GM10266 (cell line): Measurements from ENCODE around the gene CACNA2D3.

Source experiments
- DNase-seq: peaks from one replicate; pipeline ENCODE4 v3.0.0; 2012; ENCODE audit errors: extremely low spot score
- TF ChIP-seq, protein P1 (sequence below): IDR thresholded peaks from 2 replicates; pipeline ENCODE4 v1.5.1; 2012; ENCODE audit warnings: mild to moderate bottlenecking, low read depth; ENCODE audit not compliant: control insufficient read depth, insufficient read depth; ENCODE audit errors: missing control alignments

CACNA2D3 gene

GRCh38 chr3:54572197-54572895, 450.0 kb downstream of the CACNA2D3 start:
- DNase-seq: no peak
- TF ChIP-seq, protein P1, sequence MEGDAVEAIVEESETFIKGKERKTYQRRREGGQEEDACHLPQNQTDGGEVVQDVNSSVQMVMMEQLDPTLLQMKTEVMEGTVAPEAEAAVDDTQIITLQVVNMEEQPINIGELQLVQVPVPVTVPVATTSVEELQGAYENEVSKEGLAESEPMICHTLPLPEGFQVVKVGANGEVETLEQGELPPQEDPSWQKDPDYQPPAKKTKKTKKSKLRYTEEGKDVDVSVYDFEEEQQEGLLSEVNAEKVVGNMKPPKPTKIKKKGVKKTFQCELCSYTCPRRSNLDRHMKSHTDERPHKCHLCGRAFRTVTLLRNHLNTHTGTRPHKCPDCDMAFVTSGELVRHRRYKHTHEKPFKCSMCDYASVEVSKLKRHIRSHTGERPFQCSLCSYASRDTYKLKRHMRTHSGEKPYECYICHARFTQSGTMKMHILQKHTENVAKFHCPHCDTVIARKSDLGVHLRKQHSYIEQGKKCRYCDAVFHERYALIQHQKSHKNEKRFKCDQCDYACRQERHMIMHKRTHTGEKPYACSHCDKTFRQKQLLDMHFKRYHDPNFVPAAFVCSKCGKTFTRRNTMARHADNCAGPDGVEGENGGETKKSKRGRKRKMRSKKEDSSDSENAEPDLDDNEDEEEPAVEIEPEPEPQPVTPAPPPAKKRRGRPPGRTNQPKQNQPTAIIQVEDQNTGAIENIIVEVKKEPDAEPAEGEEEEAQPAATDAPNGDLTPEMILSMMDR: no peak

GRCh38 chr3:54573858-54574257, 451.5 kb downstream of the CACNA2D3 start:
- TF ChIP-seq, protein P1: no peak

GRCh38 chr3:54574906-54575617, 452.7 kb downstream of the CACNA2D3 start:
- DNase-seq: no peak
- TF ChIP-seq, protein P1: no peak

More at GRCh38 chr3:54573858-54574257, 451.5 kb downstream of the CACNA2D3 start:
- DNase-seq: no peak

GRCh38 chr3:54575618-54575960, 453.2 kb downstream of the CACNA2D3 start:
- DNase-seq: no peak

DNA sequence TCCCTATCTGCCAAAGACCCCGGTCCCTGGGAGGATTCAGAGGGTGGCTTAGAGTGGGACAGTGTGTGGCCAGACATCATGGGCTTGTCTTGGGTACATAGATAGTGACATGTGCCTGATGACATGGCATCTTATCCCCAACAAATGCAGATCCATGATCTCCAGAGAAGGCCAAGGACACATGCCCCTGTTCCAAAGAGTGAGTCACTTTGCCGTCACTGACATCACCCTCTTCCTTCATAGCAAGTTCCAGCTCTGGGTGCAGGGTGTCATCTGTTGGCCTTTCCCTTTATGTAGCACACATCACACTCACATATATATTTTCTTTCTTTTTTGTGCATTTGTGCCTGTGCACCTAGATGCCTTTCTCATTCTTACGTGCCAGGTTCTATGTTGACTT, 455.0 kb downstream of the CACNA2D3 start:
- DNase-seq: no peak

More at GRCh38 chr3:54575618-54575960, 453.2 kb downstream of the CACNA2D3 start:
- TF ChIP-seq, protein P1: no peak

DNA sequence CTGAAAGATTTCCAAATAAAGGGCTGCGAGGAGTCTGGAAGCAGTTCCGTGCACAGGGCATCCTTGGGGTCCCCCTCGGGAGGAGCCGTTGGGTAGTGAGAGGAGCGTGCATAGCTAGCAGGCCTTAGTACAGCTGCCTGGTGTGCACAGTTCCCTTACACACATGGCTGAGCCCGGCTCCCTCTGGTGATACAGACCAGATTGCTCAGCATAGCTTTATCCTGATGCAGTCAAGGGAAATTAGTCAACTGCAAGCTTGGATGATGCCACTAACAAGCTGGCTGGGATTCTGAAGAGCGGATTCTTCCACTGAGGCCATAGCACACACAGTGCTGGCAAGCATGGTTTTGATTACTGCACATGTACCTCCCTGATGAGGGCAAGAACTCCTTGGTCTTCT, 456.1 kb downstream of the CACNA2D3 start:
- TF ChIP-seq, protein P1: no peak
- no peak for DNase-seq

More for the DNA sequence above, 455.0 kb downstream of the CACNA2D3 start:
- TF ChIP-seq, protein P1: no peak

DNA sequence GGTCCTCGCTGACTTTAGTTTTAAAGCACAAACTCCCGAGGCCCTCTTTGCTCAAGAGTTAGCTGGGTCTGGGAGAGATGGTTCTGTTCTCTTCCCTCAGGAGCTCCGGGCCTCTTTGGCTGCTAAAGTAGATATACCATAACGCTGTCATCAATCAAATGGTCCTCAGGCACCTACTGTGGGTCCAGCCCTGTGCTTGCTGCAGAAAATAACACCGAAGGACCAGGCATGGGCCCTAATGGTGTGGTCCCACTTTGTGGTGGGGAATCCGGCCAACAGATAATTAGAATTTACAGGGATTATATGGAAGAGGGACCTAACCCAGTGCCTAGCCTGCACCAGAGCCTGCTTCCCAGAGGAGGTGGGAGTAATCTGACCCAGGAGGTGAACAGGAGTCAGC, 458.1 kb downstream of the CACNA2D3 start:
- TF ChIP-seq, protein P1: no peak
- no peak for DNase-seq
